Activated naive CD4-positive, alpha-beta T cell treated with anti-CD3 and anti-CD28 coated beads, Interleukin-2, amount 50 U/mL, for 72 hours (primary cell): ENCODE data around the gene TNS3. TPM values are rescaled to one million over a fixed set of nuclear protein-coding genes. Genes with fewer than 3 reads are reported as not detected.
"Not testable (repeated sequence)": the region's sequence is repeated elsewhere in the genome, so short reads cannot be mapped to it uniquely, and the experiment has no call there.

Source experiments
- ATAC-seq, 2 donors: fragments of 150-1000 bp; cut with Tn5 transposase; 2 replicates each; pipeline ENCODE4 v1.10.0; 2021; ENCODE audit warnings: mild to moderate bottlenecking in 2 of 2, moderate library complexity in 2 of 2
- DNase-seq, 2 donors: peaks; one replicate each; pipeline ENCODE4 v3.0.0; 2021 to 2022; ENCODE audit warnings: low spot score in 2 of 2
- H3K27ac Mint-ChIP-seq, 2 donors: one replicate each; pipeline ENCODE4 v1.8.0; 2022; ENCODE audit warnings: mild to moderate bottlenecking in 2 of 2, mixed read lengths in 2 of 2
- H3K36me3 Mint-ChIP-seq, 2 donors: one replicate each; pipeline ENCODE4 v1.8.0; 2022; ENCODE audit warnings: mixed read lengths in 2 of 2
- H3K9me3 Mint-ChIP-seq, 2 donors: one replicate each; pipeline ENCODE4 v1.8.0; 2022; ENCODE audit warnings: mixed read lengths in 2 of 2
- total RNA-seq, 2 donors: library from RNA; stranded (reverse); gene quantifications; one replicate each; pipeline ENCODE4 v1.2.3, GENCODE V29; 2022

The TNS3 gene
- total RNA-seq, 2 donors from 2014 or later, result 0.23 to 1.7 TPM

DNA sequence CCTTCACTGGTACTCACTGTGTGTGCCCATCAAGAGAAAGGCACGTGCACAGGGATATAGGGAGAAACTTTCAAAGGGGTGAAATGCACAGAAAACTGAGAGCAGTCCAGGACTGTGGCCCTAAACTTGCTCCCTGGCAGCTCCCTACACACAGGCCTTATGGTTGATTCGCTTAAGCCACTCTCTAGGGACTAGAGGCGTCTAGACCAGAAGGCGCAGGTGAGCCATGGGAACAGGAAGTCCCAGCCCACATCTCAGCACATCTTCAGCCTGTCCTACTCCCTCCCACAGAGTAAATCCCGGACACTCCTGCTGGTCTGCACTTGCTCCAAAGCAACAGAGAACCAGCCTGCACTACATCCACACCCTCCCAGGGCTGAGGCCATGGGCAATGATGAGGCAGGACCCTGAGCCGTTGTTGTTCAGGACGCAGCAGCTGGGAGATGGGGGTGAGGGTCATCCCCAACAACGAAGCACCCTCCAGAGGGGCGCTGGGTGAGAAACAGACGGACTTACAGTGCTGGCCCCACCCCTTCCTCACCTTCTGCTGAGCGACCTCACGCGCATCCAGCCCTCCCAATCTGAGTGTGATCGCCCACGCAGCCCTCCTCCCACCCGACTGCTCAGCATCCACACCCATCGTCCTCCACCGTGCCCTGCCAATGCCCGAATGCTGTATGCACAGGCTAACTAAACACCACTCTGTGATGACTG is 109.3 kb downstream of the TNS3 start:
- no peak for DNase-seq
- no peak overlapping the region for H3K27ac Mint-ChIP-seq
- no peak for ATAC-seq
- H3K36me3 Mint-ChIP-seq, result no peaks in the 10 kb centered on the region
- H3K9me3 Mint-ChIP-seq, result no peaks in the 10 kb centered on the region

DNA sequence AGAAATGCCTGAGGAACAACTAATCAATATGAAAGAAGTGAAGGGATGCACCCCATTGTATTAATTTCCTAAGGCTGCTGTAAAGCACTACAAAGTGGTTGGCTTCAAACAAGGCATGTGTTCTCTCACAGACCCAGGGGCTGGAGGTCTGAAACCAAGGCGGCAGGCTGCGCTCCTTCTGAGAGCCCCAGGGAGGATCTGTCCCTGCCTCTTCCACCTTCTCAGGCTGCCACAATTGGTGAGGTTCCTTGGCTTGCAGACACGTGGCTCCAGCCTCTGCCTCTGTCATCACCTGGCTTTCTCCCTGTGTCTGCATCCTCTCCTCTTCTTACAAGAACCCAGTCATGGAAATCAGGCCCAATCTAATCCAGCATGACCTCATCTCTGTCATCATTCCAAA is 110.1 kb downstream of the TNS3 start:
- Mint-ChIP-seq H3K36me3 (no peaks in the 10 kb centered on the region), H3K9me3 (no peaks in the 10 kb centered on the region)

DNA sequence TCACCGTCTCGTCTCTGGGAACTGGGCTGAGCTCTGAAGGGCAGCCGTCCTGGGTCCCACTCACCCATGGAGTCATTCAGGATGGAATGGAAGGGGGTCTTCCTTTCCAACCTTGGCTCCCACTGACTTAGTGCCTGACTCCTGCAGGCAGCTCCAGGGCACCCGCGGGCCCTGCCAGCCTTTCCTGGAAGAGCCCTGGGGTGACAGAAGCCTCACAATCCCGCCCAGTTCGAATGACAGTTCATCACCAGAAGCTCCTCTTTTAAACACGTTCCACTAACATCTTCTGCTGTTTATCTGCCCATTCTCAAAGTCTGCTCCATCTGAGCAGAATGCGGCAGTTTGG is 110.6 kb downstream of the TNS3 start:
- DNase-seq (no peak), ATAC-seq (no peak)
- Mint-ChIP-seq H3K27ac (no peak overlapping the region), H3K9me3 (no peaks in the 10 kb centered on the region), H3K36me3 (no peaks in the 10 kb centered on the region)

More for the DNA sequence above, 110.1 kb downstream of the TNS3 start:
- no peak overlapping the region for H3K27ac Mint-ChIP-seq
- no peak for DNase-seq
- ATAC-seq, result no peak

DNA sequence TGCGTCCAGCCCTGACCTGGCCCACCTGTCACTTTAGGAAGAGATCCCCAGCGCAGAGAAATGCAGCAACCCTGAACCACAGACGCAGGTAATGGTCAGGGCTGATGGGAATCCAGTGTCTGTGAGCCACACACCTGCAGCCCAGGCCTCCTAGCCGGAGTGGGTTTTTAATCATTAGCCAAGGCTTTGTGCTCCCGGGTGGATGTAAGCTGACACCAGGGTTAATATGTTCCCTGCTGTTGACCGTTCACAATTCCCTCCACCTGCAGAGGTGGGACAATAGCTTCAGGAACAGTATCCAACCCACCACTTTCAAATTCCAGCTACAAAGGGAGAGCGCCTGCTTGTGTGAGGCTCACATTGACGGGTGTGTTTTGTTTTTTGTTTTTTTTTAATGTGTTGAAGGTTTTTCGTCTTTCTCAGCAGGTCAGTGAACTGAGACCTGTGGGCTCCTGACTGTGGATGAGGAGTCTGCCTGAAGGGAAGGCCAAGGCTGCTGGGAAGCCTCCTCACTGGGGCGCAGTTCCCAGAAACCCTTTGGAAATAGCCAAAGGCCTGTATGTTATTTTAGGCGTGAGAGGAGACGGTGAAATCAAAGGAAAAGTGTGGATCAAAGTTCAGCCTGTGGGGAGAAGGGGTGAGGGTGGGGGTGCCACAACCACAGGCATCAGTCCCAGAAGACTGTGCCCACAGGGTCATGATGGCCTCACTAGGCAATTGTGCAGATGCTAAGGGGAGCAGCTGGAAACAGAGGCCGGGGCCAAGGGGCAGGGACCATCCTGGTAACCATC is 111.1 kb downstream of the TNS3 start:
- ATAC-seq, result no peak
- Mint-ChIP-seq H3K9me3 (no peaks in the 10 kb centered on the region), H3K36me3 (no peaks in the 10 kb centered on the region)

DNA sequence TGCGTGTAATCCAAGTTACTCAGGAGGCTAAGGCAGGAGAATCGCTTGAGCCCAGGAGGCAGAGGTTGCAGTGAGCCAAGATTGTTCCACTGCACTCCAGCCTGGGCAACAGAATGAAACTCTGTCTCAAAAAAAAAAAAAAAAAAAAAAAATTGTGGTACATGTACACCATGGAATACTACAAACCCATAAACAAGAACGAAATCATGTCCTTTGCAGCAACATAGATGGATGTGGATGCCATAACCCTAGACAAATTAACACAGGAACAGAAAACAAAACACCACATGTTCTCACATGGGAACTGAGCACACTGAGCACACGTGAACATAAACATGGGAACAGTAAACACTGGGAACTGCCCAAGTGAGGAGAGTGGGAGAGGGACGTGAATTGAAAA is 112.1 kb downstream of the TNS3 start:
- not testable (repeated sequence) for H3K27ac Mint-ChIP-seq, DNase-seq, H3K9me3 Mint-ChIP-seq, ATAC-seq, H3K36me3 Mint-ChIP-seq

More for the DNA sequence above, 111.1 kb downstream of the TNS3 start:
- DNase-seq, result no peak
- no peak overlapping the region for H3K27ac Mint-ChIP-seq

DNA sequence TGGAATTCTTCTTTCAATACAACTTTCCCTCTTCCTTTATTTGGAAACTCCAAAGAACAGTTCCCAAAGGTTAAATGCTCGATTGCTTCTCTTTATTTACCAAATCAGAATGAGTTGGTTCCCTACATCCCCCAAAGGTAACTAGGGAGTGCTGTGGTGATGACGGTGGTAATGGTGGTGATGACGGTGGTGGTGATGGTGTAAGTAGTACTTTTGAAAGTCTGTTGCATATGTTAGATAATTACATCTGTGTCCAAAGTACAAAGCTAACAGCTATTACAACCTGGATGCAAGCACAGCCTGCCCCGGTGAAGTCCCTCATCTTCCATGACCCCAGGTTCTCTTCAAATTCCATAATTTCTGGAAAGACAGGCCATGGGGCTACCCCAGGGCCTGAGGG is 115.1 kb downstream of the TNS3 start:
- Mint-ChIP-seq H3K36me3 (no peaks in the 10 kb centered on the region), H3K27ac (no peak overlapping the region), H3K9me3 (no peaks in the 10 kb centered on the region)
- DNase-seq (no peak), ATAC-seq (no peak)

DNA sequence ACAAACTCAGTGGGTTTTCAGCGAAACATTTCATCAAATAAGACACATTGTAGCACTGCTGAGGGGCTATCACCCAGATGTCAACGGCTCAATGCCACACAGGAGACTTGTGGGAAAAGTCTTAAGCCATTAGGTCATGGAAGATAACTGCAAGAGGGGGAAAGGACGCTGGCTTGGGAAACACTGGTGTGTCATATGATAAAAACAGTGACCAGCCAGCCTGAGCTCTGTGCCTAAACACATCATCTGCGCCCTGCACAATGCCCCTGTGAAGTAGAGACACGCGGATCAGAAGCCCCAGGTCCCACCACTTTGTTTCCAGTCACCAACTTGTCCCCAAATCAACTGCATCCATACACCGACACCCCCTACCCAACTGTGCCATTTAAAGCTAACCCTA is 116.7 kb downstream of the TNS3 start:
- ATAC-seq, result no peak
- no peaks in the 10 kb centered on the region for H3K36me3 Mint-ChIP-seq
- no peaks in the 10 kb centered on the region for H3K9me3 Mint-ChIP-seq
- DNase-seq, result no peak
- H3K27ac Mint-ChIP-seq, result no peak overlapping the region

DNA sequence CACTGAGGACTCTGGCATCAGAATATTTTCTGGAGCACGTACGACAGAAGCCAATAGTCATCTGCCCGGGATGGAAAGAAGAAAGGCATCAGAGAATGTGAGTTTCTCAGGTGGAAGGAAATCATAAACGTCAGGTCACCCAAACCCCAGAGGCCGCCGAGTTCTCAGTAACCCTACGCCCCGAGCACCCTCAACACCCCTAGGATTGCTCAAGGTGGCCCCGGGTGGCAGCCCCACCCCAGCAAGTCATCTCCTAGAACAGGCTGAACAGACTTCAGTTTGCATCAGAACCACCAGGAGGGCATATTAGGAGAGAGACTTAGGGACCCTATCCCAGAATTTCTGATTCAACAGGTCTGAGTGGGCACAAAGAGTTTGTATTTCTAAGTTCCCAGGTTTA is 117.6 kb downstream of the TNS3 start:
- Mint-ChIP-seq H3K27ac (no peak overlapping the region), H3K36me3 (no peaks in the 10 kb centered on the region), H3K9me3 (no peaks in the 10 kb centered on the region)
- ATAC-seq, result no peak
- no peak for DNase-seq

DNA sequence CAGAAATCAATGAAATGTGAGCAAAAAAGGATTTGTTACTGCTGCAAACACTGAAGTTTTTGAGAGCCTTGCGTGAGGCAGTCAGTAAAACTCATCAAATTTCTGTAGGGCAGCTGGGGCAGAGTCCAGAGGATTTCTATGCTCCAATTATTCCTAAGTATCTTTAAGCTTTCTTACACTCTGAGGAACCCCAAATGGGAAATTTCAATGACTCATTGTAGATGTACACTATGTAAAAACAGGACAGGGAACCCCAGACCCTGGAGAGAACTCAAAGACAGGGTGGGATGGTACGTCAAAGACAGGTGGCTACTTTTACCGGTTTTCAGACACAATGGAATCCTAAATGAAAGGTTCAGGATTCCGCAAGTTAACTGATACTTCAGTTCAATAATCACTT is 120.2 kb downstream of the TNS3 start:
- ATAC-seq (no peak), DNase-seq (no peak)
- no peaks in the 10 kb centered on the region for H3K36me3 Mint-ChIP-seq
- H3K9me3 Mint-ChIP-seq, result no peaks in the 10 kb centered on the region
- H3K27ac Mint-ChIP-seq, result no peak overlapping the region

DNA sequence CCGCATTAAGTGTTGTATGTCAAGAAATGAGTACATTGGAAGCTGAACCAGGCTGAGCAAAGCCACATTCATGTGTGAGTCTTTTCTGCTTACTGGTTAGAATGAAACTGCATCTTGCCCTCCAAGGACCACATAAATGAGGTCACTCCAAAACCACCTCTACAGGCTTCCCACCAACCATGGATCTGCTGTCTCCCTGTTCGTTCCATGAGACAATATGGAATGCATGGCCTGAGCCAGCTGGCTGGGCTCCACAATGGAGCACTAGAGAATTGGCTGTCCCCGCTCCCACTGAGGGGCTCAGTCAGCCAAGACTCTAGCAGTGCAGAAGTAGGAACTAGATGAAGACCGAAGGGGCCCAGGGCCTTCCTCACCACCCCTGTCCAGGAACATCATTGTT is 120.8 kb downstream of the TNS3 start:
- DNase-seq (no peak), ATAC-seq (no peak)
- Mint-ChIP-seq H3K27ac (no peak overlapping the region), H3K36me3 (no peaks in the 10 kb centered on the region), H3K9me3 (no peaks in the 10 kb centered on the region)

DNA sequence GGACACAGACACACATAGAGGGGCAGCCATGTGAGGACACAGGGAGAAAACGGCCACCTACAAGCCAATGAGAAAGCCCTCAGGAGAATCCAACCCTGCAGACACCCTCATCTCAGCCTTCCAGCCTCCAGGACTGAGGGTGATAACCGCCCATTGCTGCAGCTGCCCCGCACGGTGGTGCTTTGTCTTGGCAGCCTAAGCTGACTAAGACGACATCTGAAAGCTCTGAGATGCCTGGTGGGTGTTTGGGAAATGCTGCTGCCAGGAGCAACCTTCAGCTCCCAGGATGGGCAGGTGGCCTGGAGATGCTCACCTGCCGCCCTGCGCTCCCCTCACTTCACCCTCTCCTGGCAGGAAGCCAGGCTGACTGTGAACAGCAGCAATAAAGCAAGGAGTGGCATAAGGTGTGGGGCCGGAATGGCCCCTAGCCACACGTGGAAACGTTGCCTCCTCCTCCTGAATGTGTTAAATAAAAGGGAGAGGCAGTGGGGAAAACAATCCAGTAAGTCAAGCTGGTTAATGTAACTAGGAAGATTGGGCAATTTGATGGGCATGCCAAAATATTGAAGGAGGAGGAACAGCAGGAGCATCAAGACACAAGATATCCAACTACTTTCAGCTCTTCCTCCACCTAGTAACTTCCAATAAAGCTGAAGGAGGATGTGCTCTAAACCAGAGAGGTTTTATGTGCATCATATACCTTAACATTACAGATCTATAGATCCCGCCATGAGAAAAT is 121.5 kb downstream of the TNS3 start:
- H3K27ac Mint-ChIP-seq, result no peak overlapping the region
- no peaks in the 10 kb centered on the region for H3K9me3 Mint-ChIP-seq
- ATAC-seq, result no peak
- DNase-seq, result no peak
- no peaks in the 10 kb centered on the region for H3K36me3 Mint-ChIP-seq

DNA sequence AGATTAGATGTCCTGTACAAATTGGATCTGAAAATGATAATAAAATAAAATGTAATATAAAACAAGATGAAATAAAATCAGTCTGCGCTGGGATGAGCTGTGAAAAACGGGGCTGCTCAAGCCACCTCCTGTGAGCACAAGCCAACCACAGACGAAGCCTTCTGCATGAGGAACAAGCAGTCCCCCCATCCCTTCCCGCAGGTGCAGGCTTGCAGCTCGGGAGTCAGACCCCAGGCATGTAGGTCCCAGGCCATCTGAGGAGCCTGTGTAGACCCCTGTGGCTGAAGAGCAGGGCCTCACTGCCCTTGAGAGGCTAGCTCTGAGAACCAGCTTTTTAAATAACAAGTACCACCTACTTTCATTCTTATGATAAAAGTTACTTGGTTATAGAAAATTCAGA is 123.4 kb downstream of the TNS3 start:
- ATAC-seq (no peak), DNase-seq (no peak)
- no peaks in the 10 kb centered on the region for H3K9me3 Mint-ChIP-seq
- no peak overlapping the region for H3K27ac Mint-ChIP-seq
- no peaks in the 10 kb centered on the region for H3K36me3 Mint-ChIP-seq

DNA sequence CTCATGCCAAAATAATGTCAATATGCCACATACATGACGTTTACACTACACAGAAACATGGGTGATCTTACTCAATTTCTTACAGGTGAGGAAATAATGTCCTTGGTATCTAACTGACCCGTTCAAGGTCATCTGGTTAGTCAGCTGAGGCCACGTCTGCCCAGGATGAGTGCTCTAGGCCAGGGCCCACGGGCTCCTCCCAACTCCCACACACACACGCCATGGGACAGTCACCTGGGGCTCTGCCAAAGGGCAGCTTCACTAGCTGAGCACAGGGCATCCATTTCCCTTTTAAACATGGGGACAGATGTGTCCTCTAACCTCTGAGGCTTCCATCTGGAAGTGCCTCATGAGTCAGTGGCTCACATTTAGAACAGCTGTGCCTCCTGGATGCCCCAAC is 123.9 kb downstream of the TNS3 start:
- ATAC-seq (no peak), DNase-seq (no peak)
- no peak overlapping the region for H3K27ac Mint-ChIP-seq
- H3K9me3 Mint-ChIP-seq, result no peaks in the 10 kb centered on the region
- H3K36me3 Mint-ChIP-seq, result no peaks in the 10 kb centered on the region

DNA sequence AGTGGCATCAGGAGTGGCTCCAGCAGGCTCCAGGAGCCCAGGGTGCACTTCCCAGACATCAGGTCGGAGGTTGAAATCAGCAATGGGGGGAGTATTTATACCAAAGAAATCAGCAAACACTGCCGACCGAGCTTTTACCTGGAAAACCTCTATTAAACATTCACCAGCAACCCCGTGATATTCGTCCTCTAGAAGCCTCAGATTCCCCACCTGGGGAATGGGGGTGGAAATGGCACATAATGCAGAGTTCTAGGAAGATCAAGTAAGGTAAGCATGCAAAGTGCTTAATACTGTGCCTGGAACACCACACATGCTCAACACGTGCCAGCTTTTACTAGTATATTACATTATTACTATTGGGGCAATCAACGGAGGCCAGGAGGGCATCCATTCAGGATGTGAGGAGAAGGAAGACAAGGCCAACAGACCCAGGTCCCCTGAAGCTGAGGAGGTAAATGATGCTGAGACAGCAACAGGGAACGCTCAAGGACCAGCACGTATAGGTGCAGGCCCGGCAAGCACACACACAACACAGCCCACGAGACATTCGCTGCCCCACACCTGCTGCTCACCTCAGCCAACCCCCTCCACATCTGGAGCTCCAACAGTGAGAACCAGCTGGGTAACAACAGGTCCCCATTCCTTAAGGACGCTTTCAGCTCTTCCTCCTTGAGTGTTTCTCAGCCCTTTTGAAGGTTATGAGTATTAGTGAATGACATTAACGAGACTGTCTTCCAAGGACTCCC is 125.5 kb downstream of the TNS3 start:
- no peak for ATAC-seq
- no peak overlapping the region for H3K27ac Mint-ChIP-seq
- no peaks in the 10 kb centered on the region for H3K9me3 Mint-ChIP-seq
- H3K36me3 Mint-ChIP-seq, result no peaks in the 10 kb centered on the region
- DNase-seq, result no peak

DNA sequence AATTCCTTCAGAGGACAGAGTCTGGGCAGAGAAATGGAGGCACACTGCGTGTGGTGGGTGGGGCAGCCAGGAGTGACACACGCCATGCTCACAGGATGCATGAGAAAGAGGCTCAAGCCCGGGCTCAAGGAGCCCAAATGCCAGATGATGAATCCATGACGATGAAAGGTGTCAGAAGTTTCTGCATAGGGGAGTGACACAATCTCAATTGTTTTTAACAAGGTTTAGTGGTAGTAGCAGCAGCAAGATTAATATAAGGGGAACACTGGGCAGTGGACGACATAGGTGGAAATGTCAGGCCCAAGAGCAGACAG is 126.1 kb downstream of the TNS3 start:
- H3K9me3 Mint-ChIP-seq, result no peaks in the 10 kb centered on the region

DNA sequence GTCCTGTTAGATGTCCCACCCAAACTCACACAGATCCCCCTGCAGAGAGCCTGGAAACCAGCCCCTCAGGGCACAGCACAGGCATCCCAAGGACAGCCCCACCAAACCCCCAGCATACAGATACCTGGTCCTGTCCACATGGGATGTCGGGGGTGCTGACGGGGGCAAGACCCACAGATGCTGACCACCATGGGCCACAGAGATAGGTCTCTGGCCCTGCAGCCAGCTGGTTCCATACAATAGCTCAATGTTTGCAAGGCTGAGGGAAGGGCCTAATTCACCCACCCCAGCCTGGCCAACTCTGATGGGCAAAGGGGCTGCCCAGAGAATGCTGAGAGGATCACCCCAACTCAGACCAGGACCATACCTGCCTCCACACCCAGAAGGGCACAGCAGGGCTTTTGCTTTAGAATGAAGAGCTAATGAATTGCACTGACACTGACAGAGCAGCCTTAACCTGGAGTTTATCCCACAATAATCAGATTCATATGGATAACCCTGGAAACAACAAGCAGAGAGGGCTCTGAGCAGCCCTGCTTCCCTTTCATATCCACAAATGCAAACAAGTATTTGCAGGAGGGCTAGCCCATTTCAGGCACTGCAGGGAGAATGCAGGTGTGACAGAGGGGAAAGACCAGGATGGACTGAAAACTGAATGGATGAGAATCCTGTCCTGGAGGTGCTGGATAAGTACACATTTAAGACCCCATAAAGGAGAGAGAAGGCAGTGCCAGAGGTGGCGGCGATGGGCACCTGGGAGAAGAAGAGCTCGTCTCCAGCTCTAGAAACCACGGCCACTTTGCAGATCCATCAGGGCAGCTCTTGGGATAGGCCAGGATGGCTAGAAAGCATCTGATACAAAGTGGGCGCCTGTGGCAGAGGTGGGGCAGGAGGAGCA is 126.7 kb downstream of the TNS3 start:
- Mint-ChIP-seq H3K9me3 (no peaks in the 10 kb centered on the region), H3K27ac (no peak overlapping the region)

More for the DNA sequence above, 126.1 kb downstream of the TNS3 start:
- Mint-ChIP-seq H3K36me3 (no peaks in the 10 kb centered on the region), H3K27ac (no peak overlapping the region)
- ATAC-seq (no peak), DNase-seq (no peak)

More for the DNA sequence above, 126.7 kb downstream of the TNS3 start:
- ATAC-seq (no peak), DNase-seq (no peak)
- no peaks in the 10 kb centered on the region for H3K36me3 Mint-ChIP-seq
